ENCODE measurements around the gene MSMB. TPM values are rescaled to one million over a fixed set of nuclear protein-coding genes. Genes with fewer than 3 reads are reported as not detected.

Gene MSMB
- total RNA-seq, 4 donors from 2014 or later = not detected

- Histone ChIP-seq H3K36me3 (no peaks in the 10 kb centered on the region), H3K27ac (no peak overlapping the region), H3K27me3 (no peaks in the 10 kb centered on the region), H3K9me3 (peaks cover 0 to 4% (median 0%) of the 10 kb centered on the region in 4 donors), H3K4me1 (no peaks in the 10 kb centered on the region), H3K4me3 (no peak overlapping the region)
- no peak for DNase-seq (ENCODE audit: low spot score in 2 of 2)
- WGBS, 2 donors = 83 to 93% methylated on average over 4 of the region's 4 CpGs
- TF ChIP-seq POLR2A (IDR thresholded peaks at IDR 0.05) (no peak), CTCF (IDR thresholded peaks at IDR 0.05) (no peak), EP300 (IDR thresholded peaks at IDR 0.05) (no peak)
Measured at GRCh38 chr10:46074196-46074946, 28.3 kb upstream of the MSMB start.

- H3K27ac ChIP-seq = no peak overlapping the region
- DNase-seq (ENCODE audit: low spot score in 2 of 2) = no peak
- no peaks in the 10 kb centered on the region for H3K27me3 ChIP-seq
- no peak for TF ChIP-seq POLR2A (IDR thresholded peaks at IDR 0.05)
- no peak for TF ChIP-seq EP300 (IDR thresholded peaks at IDR 0.05)
- no peak for TF ChIP-seq CTCF (IDR thresholded peaks at IDR 0.05)
- WGBS, 2 donors = 89 to 93% methylated on average over 1 of the region's 1 CpG
- H3K4me3 ChIP-seq = no peak overlapping the region
- peaks cover 0 to 7% (median 0%) of the 10 kb centered on the region in 4 donors for H3K9me3 ChIP-seq
- no peaks in the 10 kb centered on the region for H3K4me1 ChIP-seq
- no peaks in the 10 kb centered on the region for H3K36me3 ChIP-seq
Measured at GRCh38 chr10:46073564-46073963, 27.5 kb upstream of the MSMB start.

- H3K36me3 ChIP-seq = no peaks in the 10 kb centered on the region
- no peak for DNase-seq (ENCODE audit: low spot score in 2 of 2)
- H3K27ac ChIP-seq = no peak overlapping the region
- H3K4me3 ChIP-seq = no peak overlapping the region
- TF ChIP-seq POLR2A (IDR thresholded peaks at IDR 0.05) (no peak), EP300 (IDR thresholded peaks at IDR 0.05) (no peak), CTCF (IDR thresholded peaks at IDR 0.05) (no peak)
- peaks cover 0 to 11% (median 0%) of the 10 kb centered on the region in 4 donors for H3K9me3 ChIP-seq
- no peaks in the 10 kb centered on the region for H3K4me1 ChIP-seq
- WGBS, 2 donors = 67 to 75% methylated on average over 6 of the region's 6 CpGs
- no peaks in the 10 kb centered on the region for H3K27me3 ChIP-seq
Measured at GRCh38 chr10:46070749-46071148, 24.7 kb upstream of the MSMB start.

GRCh38 chr10:46069771-46070463 is 23.8 kb upstream of the MSMB start:
- WGBS, 2 donors = 67 to 73% methylated on average over 6 of the region's 6 CpGs
- H3K4me1 ChIP-seq = no peaks in the 10 kb centered on the region
- no peak overlapping the region for H3K27ac ChIP-seq
- DNase-seq (ENCODE audit: low spot score in 2 of 2) = no peak
- TF ChIP-seq POLR2A (IDR thresholded peaks at IDR 0.05) (no peak), CTCF (IDR thresholded peaks at IDR 0.05) (no peak), EP300 (IDR thresholded peaks at IDR 0.05) (no peak)
- peaks cover 0 to 11% (median 0%) of the 10 kb centered on the region in 4 donors for H3K9me3 ChIP-seq
- no peak overlapping the region for H3K4me3 ChIP-seq
- no peaks in the 10 kb centered on the region for H3K27me3 ChIP-seq
- no peaks in the 10 kb centered on the region for H3K36me3 ChIP-seq

GRCh38 chr10:46068905-46069304 is 22.8 kb upstream of the MSMB start:
- Histone ChIP-seq H3K27ac (no peak overlapping the region), H3K4me3 (no peak overlapping the region), H3K36me3 (no peaks in the 10 kb centered on the region), H3K4me1 (no peaks in the 10 kb centered on the region), H3K9me3 (peaks cover 0 to 11% (median 0%) of the 10 kb centered on the region in 4 donors), H3K27me3 (no peaks in the 10 kb centered on the region)
- no peak for DNase-seq (ENCODE audit: low spot score in 2 of 2)
- TF ChIP-seq EP300 (IDR thresholded peaks at IDR 0.05) (no peak), CTCF (IDR thresholded peaks at IDR 0.05) (no peak), POLR2A (IDR thresholded peaks at IDR 0.05) (no peak)
- WGBS, 2 donors = 72 to 87% methylated on average over 2 of the region's 2 CpGs
